Measurements from ENCODE around the gene RGS16. TPM values are rescaled to one million over a fixed set of nuclear protein-coding genes. Genes with fewer than 3 reads are reported as not detected.

The RGS16 gene
- total and polyA plus RNA-seq, 8 donors: 3.5 to 11.0 (median 6.3) TPM

DNA sequence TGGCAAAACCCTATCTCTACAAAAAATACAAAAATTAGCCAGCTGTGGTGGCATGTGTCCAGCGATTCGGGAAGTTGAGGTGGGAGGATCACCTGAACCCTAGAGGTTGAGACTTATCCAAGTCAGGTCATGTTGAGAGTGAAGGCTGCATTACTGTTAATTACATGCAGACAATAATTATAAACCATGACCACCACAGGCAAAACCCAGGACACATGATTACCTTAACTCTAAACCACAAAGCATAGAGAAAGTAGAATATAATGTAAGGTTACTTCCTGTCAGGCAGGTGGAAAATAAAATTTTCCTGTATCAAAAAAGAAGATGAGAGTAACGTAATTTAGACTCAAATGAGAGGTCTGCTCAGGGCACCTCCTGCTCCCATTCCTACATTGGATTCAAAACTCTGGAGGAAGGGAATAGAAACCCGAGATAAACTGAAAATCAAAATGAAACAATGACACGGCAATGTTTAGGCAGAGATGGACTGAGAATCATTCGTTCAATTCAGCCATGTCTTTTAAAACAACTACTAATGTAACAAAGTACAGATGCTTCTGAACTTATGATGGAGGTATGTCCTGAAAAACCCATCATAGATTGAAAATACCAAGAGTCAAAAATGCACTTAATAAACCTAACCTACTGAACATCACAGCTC is 46.6 kb upstream of the RGS16 start:
- Histone ChIP-seq H3K36me3 (no peaks in the 10 kb centered on the region), H3K27me3 (no peaks in the 10 kb centered on the region), H3K4me3 (no peak overlapping the region), H3K9me3 (no peaks in the 10 kb centered on the region), H3K4me1 (no peaks in the 10 kb centered on the region), H3K27ac (no peak overlapping the region)
- ATAC-seq (no peak), DNase-seq (no peak)
- no peak for TF ChIP-seq CTCF (IDR thresholded peaks at IDR 0.05)
- intact Hi-C loops (cut with DNase I): no loop called here

DNA sequence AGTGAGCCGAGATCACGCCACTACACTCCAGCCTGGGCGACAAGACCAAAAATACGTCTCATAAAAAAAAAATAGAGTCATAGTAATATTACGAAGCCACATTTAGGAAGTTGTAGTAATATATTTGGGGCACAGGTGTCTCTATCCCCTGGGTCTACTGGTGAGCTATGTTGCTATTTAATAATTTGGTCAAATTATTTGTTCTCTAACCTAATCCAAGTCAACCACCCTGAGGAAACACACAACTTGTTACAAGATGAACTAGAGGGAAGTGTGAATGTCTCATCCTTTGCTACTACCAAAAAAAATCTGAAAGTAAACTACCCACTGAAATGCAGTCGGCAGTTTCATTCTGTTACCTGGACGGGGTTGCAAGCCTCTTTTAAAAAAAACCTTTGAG is 44.9 kb upstream of the RGS16 start:
- H3K9me3 ChIP-seq: no peaks in the 10 kb centered on the region
- no peaks in the 10 kb centered on the region for H3K4me1 ChIP-seq
- H3K36me3 ChIP-seq: no peaks in the 10 kb centered on the region
- no peak overlapping the region for H3K27ac ChIP-seq
- no peak for TF ChIP-seq CTCF (IDR thresholded peaks at IDR 0.05)
- H3K27me3 ChIP-seq: no peaks in the 10 kb centered on the region
- DNase-seq (no peak), ATAC-seq (no peak)
- no peak overlapping the region for H3K4me3 ChIP-seq
- intact Hi-C loops (cut with DNase I): no loop called here

- DNase-seq (no peak), ATAC-seq (no peak)
- Histone ChIP-seq H3K36me3 (no peaks in the 10 kb centered on the region), H3K27me3 (no peaks in the 10 kb centered on the region), H3K9me3 (no peaks in the 10 kb centered on the region), H3K4me3 (no peak overlapping the region), H3K27ac (no peak overlapping the region), H3K4me1 (no peaks in the 10 kb centered on the region)
- intact Hi-C loops (cut with DNase I): no loop called here
- no peak for TF ChIP-seq CTCF (IDR thresholded peaks at IDR 0.05)
Observed at GRCh38 chr1:182646739-182647138, 42.5 kb upstream of the RGS16 start.

GRCh38 chr1:182644886-182645285 is 40.7 kb upstream of the RGS16 start:
- H3K9me3 ChIP-seq: no peaks in the 10 kb centered on the region
- no peaks in the 10 kb centered on the region for H3K36me3 ChIP-seq
- DNase-seq: no peak
- no peaks in the 10 kb centered on the region for H3K4me1 ChIP-seq
- no peaks in the 10 kb centered on the region for H3K27me3 ChIP-seq
- no peak overlapping the region for H3K27ac ChIP-seq
- peak; percentile 79 for ATAC-seq
- H3K4me3 ChIP-seq: no peak overlapping the region
- intact Hi-C loops (cut with DNase I): no loop called here
- TF ChIP-seq CTCF (IDR thresholded peaks at IDR 0.05): no peak

GRCh38 chr1:182643699-182644098 is 39.5 kb upstream of the RGS16 start:
- no peak for DNase-seq
- H3K27ac ChIP-seq: no peak overlapping the region
- no peaks in the 10 kb centered on the region for H3K4me1 ChIP-seq
- intact Hi-C loops (cut with DNase I): no loop called here
- H3K36me3 ChIP-seq: no peaks in the 10 kb centered on the region
- H3K9me3 ChIP-seq: no peaks in the 10 kb centered on the region
- H3K27me3 ChIP-seq: no peaks in the 10 kb centered on the region
- ATAC-seq: no peak
- no peak for TF ChIP-seq CTCF (IDR thresholded peaks at IDR 0.05)
- no peak overlapping the region for H3K4me3 ChIP-seq
